Measurements from ENCODE around the gene SNX14.

GRCh38 chr6:85602100-85602499, 8.4 kb upstream of the SNX14 start:
- TF ChIP-seq CTCF (conservative IDR thresholded peaks at IDR 0.05; ENCODE audit: low read depth, low read length) (no peak), EZH2 (IDR thresholded peaks at IDR 0.05; ENCODE audit: borderline replicate concordance, low read depth, low read length, poor library complexity, severe bottlenecking) (no peak)
